GM21786 (cell line): ENCODE data around the gene ASIP.
"Not testable (repeated sequence)": the region's sequence is repeated elsewhere in the genome, so short reads cannot be mapped to it uniquely, and the experiment has no call there.

Experiments used
- ATAC-seq: cut with Tn5 transposase; IDR thresholded peaks from one replicate; pipeline ENCODE4 v1.9.1; 2021; ENCODE audit not compliant: unreplicated experiment

ASIP gene, protein sequence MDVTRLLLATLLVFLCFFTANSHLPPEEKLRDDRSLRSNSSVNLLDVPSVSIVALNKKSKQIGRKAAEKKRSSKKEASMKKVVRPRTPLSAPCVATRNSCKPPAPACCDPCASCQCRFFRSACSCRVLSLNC

DNA sequence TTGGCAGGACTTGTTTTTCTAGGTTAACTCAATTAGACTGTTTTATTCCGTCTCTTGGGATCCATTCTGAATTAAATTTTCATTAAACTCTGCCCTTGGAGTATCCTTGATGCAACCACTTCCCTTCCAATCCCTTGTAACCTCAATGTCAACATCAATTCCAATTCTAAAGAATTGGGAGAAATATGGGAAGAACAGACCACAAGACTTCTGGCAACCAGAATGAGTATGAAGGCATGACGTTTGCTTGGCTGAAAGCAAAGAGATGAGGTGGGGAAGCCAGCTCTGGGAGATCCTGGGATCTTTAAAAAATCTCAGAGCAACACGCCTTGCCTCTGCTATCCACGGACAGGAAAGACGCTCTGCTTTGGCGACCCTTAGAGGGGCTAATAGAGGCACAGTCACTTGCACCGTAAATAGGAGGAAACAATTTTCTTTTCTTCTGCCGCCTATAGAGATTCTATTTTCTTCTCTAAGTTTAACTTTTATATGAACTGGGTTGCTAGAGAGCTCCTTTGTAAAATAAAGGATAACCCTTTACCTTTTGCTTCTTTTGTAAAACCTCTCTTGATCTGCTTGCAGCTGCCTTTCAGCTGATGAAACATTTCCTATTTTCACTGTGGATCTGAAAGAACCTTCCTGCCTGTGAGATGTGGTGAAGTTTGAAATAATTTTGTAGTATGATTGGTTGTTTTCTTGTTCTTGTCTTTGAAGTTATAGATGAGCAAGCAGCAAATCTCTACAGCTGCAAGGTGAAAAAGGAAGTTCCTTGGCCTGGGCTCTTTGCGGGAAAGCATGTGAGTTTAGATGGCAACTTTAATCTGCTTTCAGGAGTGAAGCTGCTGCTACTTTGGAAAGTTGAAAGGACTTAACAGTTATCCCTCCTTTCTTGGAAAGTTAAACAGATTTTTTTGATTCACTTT is at the start of gene ASIP:
ASIP (plus strand) TSS at position 731 of the 923 bp plus-strand sequence. CDS start 18,952 bp downstream, outside the sequence.
- ATAC-seq, result no peak

DNA sequence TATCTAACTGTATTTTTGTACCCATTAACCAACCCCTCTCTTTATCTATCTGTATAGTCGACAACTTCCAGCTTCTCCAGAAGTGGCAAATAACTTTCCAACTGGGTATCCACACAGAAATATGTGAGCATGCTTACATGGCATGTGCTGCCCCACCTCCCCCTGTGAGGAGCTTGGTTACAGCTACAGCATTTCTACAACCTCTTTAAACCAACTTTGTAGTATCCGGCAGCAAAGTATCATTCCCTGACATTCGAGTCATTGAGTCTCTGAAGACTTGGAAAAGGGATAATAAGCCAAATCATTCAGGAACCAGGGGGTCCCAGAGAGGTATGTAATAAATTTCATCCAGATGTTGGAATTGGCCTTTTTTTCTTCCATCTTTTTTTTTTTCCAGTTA is 48.2 kb upstream of the ASIP start:
- ATAC-seq, result no peak

DNA sequence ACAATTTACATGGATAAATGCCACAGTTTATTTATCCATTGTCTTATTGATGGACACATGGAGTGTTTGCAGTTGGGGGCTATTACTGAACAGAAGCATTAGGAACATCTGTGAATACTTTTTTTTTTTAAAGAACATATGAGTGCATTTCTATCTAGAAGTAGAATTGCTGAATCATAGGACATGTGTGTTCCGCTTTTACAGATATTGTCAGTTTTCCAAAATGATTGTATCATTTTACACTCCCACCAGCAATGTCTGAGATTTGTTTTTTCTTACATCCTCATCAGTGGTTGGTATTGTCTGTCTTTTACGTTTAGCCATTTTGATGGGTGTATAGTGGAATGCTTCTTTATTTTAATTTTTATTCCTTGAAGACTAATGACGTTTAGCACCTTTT is 42.0 kb upstream of the ASIP start:
- ATAC-seq, result no peak

DNA sequence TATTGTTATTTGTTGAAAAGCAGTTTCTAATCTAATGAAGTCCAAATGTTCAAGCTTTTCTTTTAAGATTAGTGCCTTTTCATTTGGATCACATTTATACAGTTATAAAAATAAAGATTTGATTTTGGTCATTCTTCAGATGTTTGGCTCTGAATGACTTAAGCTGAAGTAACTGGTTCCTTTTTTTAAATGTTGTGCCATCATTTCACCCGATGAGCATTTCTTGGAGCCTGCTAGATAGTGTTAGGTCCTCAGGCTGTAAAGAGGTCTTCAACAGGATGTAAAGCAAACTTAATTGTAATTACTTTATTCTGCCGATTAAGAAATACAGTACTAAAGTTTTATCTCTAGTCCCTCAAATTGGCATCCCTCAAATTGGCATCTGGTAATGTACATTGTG is 41.2 kb upstream of the ASIP start:
- ATAC-seq, result no peak

DNA sequence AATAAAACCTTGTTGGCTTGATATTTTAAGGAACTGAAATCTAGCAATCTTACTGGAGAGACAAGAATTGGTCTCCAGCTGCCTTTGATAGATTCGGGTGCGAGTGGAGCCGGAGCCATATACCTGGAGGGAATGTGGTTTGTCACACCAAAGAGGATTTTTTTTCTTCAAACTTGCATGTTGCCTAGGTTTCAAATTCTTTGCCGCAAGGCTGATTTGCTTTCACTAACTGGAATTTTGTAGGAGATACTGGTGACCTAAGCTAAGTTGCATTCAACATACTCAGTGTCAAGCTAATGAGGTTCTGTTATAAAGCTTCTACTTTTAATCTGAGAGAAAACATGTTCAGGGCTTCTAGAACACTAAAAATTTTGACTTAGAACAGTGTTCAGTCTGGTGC is 39.7 kb upstream of the ASIP start:
- ATAC-seq, result no peak

DNA sequence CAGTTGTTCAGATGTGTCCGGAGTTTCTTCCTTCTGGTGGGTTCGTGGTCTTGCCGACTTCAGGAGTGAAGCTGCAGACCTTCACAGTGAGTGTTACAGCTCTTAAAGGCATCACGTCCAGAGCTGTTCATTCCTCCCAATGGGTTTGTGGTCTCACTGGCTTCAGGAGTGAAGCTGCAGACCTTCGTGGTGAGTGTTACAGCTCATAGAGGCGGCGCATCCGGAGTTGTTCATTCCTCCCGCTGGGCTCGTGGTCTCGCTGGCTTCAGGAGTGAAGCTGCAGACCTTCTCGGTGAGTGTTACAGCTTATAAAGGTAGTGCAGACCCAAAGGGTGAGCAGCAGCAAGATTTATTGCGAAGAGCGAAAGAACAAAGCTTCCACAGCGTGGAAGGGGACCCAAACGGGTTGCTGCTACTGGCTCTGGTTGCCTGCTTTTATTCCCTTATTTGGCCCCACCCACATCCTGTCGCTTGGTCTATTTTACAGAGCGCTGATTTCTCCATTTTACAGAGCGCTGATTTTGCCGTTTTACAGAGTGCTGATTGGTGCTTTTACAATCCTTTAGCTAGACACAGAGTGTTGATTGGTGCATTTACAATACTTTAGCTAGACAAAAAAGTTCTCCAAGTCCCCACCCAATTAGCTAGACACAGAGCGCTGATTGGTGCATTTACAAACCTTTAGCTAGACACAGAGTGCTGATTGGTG is 35.9 kb upstream of the ASIP start:
- not testable (repeated sequence) for ATAC-seq

DNA sequence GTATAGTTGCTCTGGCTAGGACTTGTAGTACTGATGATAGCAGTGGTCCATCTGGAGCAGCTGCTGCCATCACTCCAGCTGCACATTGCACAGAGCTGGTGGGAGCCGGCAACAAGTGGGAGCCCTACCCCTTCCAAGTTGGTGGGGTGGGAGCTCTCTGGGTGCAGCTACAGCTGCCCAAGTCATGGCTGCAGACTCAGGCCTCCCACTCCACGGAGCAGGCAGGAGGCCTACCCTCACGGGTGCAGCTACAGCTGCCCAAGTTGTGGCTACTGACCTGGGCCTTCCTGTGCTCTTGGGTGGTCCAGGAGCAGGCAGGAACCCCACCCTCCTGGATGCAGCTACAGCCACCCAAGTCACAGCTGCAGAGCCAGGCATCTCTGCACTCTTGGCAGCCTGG is 32.1 kb upstream of the ASIP start:
- no peak for ATAC-seq

DNA sequence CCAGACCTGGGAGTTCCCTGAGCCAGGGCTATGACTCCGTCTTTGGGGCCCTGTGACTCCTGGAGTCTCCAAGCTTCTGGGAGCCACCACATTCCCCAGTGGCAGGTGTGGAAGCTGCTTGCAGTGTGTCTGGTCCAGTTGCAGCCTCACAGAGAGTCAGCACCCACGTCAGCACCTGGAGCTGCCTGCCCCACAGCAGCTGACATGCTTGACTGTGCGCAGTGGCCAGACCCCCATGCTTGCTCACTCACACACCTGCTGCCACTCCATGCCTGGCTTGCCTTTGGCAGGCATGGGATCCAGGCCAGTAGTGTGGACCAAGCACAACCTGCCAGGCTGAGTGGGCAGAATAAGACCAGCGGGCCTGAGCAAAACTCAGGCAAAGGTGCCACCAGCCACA is 31.0 kb upstream of the ASIP start:
- ATAC-seq, result no peak

DNA sequence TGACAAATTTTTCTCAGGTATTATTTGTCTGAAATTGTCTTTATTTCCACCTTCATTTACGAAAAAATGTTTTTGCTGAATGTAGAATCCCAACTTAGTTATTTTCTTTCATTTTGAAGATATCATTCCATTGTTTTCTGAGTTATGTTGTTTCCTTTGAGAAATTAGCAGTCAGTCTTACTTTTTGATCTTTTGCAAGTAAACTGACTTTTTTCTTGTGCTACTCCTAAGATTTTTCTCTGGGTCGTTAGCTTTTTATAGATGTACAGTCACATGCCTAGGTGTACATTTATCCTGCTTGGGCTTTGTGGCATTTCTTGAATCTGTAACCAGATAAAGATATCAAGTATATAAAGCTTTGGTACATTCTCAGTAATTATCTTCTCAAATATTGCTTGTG is 29.6 kb upstream of the ASIP start:
- no peak for ATAC-seq

DNA sequence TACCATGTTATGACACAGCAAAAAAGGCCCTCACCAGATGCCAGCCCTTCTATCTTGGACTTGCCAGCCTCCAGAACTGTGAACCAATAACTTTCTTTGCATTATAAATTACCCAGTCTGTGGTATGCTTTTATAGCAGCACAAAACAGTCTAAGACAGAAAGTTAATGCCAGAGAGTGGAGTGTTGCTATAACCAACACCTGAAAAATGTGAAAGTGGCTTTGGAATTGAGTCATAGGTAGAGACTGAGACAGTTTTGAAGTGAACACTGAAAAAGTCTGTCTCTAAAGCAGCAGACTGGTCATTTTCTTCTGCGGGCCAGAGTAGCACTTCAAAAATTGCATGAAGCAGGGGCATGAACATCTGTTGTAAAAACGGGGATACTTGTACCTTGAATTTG is 28.0 kb upstream of the ASIP start:
- no peak for ATAC-seq

DNA sequence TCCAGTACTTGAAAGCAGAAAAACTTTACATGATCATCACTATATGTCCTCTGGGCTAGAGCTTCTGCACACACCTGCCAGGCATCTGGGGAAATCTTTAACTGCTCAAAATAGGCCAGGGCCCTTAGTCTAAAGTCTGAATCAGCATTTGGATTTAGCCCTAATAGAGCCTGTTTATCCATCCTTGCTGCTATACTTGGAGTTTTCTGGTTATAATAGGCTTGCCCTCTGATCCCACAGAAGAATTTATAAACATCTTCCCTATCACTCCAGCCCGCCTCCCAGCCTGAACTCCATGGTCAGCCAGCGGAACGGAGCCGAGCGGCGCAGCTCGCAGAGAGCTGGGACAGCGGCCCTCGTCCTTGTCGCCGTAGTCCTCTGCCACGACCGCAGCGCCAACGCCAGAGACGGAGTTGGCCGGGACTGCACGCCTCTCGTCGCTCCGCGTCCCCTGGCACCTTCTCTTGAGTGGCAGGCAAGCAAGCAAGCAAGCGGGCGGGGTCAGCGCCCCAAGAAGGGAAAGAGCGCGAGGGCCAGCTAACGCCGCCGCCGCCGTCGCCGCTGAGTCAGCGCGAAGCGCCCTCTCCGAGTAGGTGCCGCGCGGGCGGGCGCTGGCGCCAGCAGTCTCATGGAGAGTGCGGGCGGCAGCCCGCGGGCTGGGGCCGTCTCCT is 25.4 kb upstream of the ASIP start:
- ATAC-seq, result no peak

DNA sequence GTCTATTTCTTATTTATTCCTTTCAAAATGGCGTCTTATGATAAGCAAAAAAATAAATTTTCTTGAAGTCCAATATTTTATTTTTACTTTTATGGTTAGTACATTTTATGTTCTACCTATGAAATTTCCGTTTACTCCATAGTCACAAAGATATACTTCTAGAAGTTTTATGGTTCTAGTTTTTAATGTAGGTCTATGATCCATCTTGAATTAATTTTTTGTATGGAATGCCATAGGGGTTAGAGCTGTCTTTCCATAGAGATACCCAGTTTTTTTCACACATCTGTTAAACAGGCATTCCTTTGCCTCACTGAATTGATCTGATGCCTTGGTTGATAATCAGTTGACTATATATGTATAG is 24.9 kb upstream of the ASIP start:
- ATAC-seq, result no peak

DNA sequence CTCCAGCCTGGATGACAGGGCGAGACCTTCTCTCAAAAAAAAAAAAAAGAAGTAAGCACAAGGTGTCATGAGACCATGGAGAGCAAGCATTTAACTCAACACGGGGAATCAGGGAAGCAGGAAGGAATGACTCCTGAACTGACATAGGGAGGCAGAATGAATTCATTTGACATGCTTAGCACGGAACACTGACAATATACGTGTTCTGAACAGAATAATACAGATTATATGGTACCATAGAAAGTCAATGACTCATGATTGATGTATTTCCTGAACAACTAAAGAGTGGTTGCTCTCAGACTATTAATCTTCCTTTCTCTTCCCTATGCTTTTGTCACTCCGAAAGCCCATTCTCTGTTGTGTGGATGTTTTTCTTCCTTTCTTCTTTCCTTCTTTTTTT is 20.7 kb upstream of the ASIP start:
- ATAC-seq, result no peak

DNA sequence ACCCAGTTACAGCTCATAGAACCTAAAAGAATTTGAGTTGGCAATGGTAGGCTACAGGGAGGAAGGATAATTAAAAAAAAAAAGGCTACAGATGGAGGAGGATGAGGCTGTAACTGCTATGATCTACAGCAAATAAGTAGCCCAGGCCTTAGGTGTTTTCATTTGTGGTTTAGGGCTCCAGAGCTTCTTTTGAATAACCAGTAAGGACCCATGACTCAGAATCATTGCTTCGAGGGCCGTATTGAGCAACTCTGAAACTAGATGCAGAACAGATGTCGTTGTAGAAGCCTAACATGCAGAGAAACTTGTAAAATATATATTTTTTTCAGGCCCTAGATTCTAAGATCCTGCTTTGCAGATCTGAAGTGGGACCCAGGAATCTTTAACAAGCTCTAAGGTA is 19.0 kb upstream of the ASIP start:
- ATAC-seq, result no peak

DNA sequence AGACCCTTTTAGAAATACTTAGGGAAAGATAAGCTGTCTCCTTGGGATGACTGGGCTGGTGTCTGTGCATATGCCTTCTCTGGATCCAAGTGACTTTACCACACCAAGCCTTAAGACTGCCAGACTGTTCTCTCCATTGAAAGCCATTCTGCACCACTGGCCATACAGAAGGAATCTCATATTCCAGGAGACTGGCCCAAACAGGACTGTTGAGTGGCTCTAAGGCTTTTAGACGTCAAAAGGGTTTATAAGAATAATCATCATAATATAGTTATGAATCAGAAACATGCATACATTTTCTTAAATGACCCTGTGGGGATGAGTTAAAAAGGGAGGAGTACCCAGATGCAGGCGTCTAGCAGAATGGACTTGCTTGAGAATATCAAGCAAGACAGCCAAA is 17.0 kb upstream of the ASIP start:
- ATAC-seq, result not testable (repeated sequence)

DNA sequence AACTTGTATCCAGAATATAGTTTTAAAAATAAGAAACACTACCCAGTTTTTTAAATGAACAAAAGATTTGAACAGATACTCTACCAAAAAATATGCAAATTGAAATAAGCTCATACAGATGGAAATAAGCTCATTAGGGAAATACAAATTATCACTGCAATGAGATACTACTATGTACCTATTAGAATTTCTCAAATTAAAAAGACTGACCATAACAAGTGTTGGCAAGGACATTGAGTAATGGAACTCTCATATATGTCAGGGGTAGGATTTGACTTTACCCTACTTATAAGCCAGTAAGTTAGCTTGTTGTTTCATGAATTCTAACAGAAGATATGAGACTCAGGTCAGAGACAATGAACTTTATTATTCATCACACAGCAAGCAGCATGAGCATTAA is 9.6 kb upstream of the ASIP start:
- ATAC-seq, result no peak

DNA sequence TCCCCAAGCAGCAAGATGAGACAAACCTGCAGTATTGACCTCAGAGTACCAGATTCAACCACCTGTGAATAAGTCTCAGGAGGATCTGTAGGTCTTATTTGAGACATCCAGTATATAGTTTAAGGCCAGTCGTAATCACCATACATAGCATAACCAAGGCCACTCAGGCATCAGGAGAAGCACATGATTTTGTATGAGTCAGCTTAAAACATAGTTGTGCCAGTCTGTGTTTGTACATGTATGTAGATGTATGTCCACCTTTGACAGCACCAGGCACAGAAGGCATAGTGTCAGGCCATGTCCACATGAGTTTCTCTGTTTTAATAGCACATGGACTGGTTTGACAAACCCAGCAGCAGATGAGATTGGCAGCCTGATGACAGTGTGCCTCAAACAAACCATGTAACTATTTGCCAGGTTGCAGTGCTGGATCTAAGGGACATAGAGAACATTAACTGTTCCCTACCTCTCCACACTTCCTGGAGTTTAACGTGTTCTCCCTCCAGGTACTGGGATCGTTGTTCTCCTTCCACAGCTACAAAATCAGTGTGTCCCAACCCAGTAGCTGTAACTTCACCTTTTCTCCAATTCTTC is 8.6 kb upstream of the ASIP start:
- ATAC-seq, result no peak

DNA sequence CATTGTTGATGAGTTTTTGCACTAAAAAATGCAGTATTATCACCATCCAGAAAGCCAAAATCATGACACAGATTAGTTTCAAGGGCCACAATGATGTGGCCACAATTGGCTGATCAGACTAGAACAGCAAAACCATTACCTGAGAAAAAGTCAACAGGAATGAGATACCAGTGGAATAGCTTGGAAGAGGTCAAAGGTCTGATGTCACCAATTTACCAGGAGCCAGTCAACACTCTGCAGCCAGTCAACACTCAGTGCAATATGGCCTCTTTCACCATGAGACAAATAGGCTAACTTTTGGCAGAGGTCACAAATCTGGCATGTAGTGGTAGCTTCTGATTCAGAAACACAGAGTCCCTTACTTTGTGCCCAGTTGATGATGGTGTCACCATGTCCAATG is 7.5 kb upstream of the ASIP start:
- ATAC-seq, result no peak

DNA sequence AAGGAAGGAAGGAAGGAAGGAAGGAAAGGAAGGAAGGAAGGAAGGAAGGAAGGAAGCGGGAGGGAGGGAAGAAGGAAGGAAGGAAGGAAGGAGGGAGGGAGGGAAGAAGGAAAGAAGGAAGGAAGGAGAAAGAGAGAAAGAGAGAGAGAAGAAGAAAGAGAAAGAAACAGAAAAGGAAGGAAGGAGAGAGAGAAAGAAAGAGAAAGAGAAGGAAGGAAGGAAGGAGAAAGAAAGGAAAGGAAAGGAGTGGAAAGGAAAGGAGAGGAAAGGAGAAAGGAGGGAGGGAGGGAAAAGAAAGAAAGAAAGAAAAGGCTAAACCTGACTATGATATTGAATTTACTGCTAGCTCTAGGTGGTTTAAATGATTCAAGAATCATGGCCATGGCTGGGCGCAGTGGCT is 5.3 kb upstream of the ASIP start:
- ATAC-seq, result no peak

DNA sequence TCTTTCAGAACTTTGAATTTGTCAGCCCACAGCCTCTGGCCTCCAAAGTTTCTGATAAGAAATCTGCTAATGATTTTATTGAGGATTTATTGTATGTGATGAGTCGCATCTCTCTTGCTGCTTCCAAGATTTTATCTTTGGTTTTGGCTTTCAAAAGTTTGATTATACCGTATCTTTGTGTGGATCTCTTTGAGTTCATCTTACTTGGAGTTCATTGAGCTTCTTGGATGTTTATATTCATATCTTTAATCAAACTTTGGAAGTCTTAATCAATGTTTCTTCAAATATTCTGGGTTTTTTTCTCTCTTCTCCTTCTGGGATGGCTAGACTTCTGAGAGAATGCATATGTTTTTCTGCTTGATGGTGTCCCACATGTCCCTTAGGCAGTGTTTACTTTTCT is 3.3 kb upstream of the ASIP start:
- ATAC-seq, result no peak

DNA sequence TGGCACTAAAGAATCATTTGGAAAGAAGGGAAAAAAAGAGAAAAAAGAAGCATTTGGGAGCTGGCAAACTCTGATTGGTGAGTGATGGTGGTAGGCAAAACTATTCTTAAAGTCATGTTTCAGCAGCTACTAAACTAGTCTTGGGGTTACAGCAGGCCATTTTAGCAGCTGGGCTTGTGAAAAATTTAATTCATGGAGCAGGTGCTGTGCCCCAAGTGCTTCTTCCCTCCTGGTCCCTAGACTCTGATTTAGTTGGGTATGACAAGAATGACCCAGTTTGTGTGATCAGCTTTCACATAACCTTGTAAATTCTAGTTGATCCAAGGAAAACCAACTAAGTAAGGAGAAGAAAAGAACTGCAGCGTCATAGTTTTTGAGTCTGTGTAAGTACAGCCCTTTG is 1.1 kb upstream of the ASIP start:
- ATAC-seq, result no peak
